HG03159 (cell line): ENCODE data around the gene COPS8.

Experiments
- ATAC-seq: cut with Tn5 transposase; IDR thresholded peaks from one replicate; pipeline ENCODE4 v1.9.1; 2021; ENCODE audit warnings: mild to moderate bottlenecking, moderate library complexity; ENCODE audit not compliant: unreplicated experiment

COPS8 gene

GRCh38 chr2:237097911-237098702, 12.4 kb downstream of the COPS8 start:
- ATAC-seq, result no peak

- ATAC-seq, result no peak
Observed at GRCh38 chr2:237099804-237100203, 14.1 kb downstream of the COPS8 start.

GRCh38 chr2:237101118-237101979, 15.7 kb downstream of the COPS8 start:
- ATAC-seq, result no peak

- no peak for ATAC-seq
Observed at GRCh38 chr2:237102428-237102827, 16.7 kb downstream of the COPS8 start.

- no peak for ATAC-seq
Observed at GRCh38 chr2:237109421-237109934, 23.8 kb downstream of the COPS8 start.

- ATAC-seq, result no peak
Observed at GRCh38 chr2:237113026-237113795, 27.5 kb downstream of the COPS8 start.

- ATAC-seq, result no peak
Observed at GRCh38 chr2:237115870-237116269, 30.2 kb downstream of the COPS8 start.

GRCh38 chr2:237116431-237116830, 30.7 kb downstream of the COPS8 start:
- ATAC-seq, result no peak

GRCh38 chr2:237118025-237118424, 32.3 kb downstream of the COPS8 start:
- ATAC-seq, result no peak

GRCh38 chr2:237118561-237119155, 33.0 kb downstream of the COPS8 start:
- no peak for ATAC-seq

GRCh38 chr2:237120916-237121315, 35.2 kb downstream of the COPS8 start:
- ATAC-seq, result no peak

- ATAC-seq, result no peak
Observed at GRCh38 chr2:237121321-237121720, 35.6 kb downstream of the COPS8 start.

GRCh38 chr2:237122214-237122666, 36.6 kb downstream of the COPS8 start:
- peak; percentile 66 for ATAC-seq

- ATAC-seq, result no peak
Observed at GRCh38 chr2:237124820-237125219, 39.1 kb downstream of the COPS8 start.

- no peak for ATAC-seq
Observed at GRCh38 chr2:237125967-237126366, 40.3 kb downstream of the COPS8 start.

- ATAC-seq, result no peak
Observed at GRCh38 chr2:237126519-237127174, 41.0 kb downstream of the COPS8 start.

- no peak for ATAC-seq
Observed at GRCh38 chr2:237128026-237128703, 42.5 kb downstream of the COPS8 start.

GRCh38 chr2:237128845-237129592, 43.3 kb downstream of the COPS8 start:
- ATAC-seq, result no peak
